Keratinocyte (primary cell): ENCODE data around the gene EPB41. TPM values are rescaled to one million over a fixed set of nuclear protein-coding genes. Genes with fewer than 3 reads are reported as not detected.

Experiments
- DNase-seq: peaks from one replicate; pipeline ENCODE4 v3.0.0-alpha.2; 2011; ENCODE audit warnings: low read depth, missing footprints, low spot score
- FAIRE-seq: peaks from 2 replicates; lab custom pipeline; 2011; peaks lifted over from hg19 to GRCh38; lab: Jason Lieb, UNC
- H2AFZ ChIP-seq: 2 replicates; pipeline ENCODE4 v1.6.0; 2012; ENCODE audit warnings: low read length, control low read depth, inconsistent platforms; ENCODE audit not compliant: control insufficient read depth
- H3K27ac ChIP-seq: 2 replicates; pipeline ENCODE4 v1.5.1; 2011; ENCODE audit warnings: low read length; ENCODE audit not compliant: control insufficient read depth, insufficient read depth
- H3K27me3 ChIP-seq: 3 replicates; pipeline ENCODE4 v1.6.0; 2011; ENCODE audit warnings: low read length; ENCODE audit not compliant: control insufficient read depth, insufficient read depth; ENCODE audit errors: extremely low read depth
- H3K36me3 ChIP-seq, 2 experiments: 2 replicates in 1 of 2; 3 replicates in 1 of 2; pipeline ENCODE4 v1.5.1; 2011; ENCODE audit warnings: low read length in 2 of 2, mild to moderate bottlenecking in 1 of 2; ENCODE audit not compliant: control insufficient read depth in 2 of 2, insufficient read depth in 2 of 2; ENCODE audit errors: extremely low read depth in 1 of 2
- H3K4me1 ChIP-seq: 3 replicates; pipeline ENCODE4 v1.5.1; 2011; ENCODE audit warnings: low read length; ENCODE audit not compliant: control insufficient read depth, insufficient read depth; ENCODE audit errors: extremely low read depth
- H3K4me2 ChIP-seq: 3 replicates; pipeline ENCODE4 v1.6.0; 2011; ENCODE audit warnings: low read depth, low read length; ENCODE audit not compliant: control insufficient read depth, insufficient read depth; ENCODE audit errors: extremely low read depth
- H3K4me3 ChIP-seq, 3 experiments: fragments of 200-600 bp in 1 of 3; sonication (generic) in 1 of 3; 2 replicates in 2 of 3; 3 replicates in 1 of 3; pipeline ENCODE4 v1.5.1; 2011 to 2016; ENCODE audit warnings: low read length in 3 of 3, mild to moderate bottlenecking in 3 of 3, control low read depth in 2 of 3, inconsistent platforms in 1 of 3, low read depth in 1 of 3, mixed read lengths in 1 of 3, mixed run types in 1 of 3, moderate library complexity in 1 of 3; ENCODE audit not compliant: control insufficient read depth in 2 of 3, insufficient read depth in 2 of 3; ENCODE audit errors: extremely low read depth in 1 of 3
- H3K79me2 ChIP-seq: 2 replicates; pipeline ENCODE4 v1.6.0; 2012; ENCODE audit warnings: low read length; ENCODE audit not compliant: control insufficient read depth, insufficient read depth
- H3K9ac ChIP-seq: 3 replicates; pipeline ENCODE4 v1.6.0; 2011; ENCODE audit warnings: low read length; ENCODE audit not compliant: control insufficient read depth, insufficient read depth; ENCODE audit errors: extremely low read depth
- H3K9me1 ChIP-seq: 3 replicates; pipeline ENCODE4 v1.6.0; 2011; ENCODE audit warnings: low read length; ENCODE audit not compliant: control insufficient read depth, insufficient read depth; ENCODE audit errors: extremely low read depth
- H3K9me3 ChIP-seq: 2 replicates; pipeline ENCODE4 v1.5.1; 2012; ENCODE audit warnings: low read depth, low read length; ENCODE audit not compliant: control insufficient read depth
- H4K20me1 ChIP-seq: 3 replicates; pipeline ENCODE4 v1.6.0; 2011; ENCODE audit warnings: low read length; ENCODE audit not compliant: control insufficient read depth, insufficient read depth; ENCODE audit errors: extremely low read depth
- EZH2 ChIP-seq: IDR thresholded peaks from one replicate; pipeline ENCODE4 v1.6.1; 2012; ENCODE audit warnings: inconsistent platforms, mild to moderate bottlenecking, low read length, moderate library complexity
- dilution Hi-C: fragments of 300-500 bp; cut with MboI; formaldehyde crosslinking; loops from one replicate; pipeline ENCODE4 v1.7.0; 2020; ENCODE audit warnings: low sequenced_read_pairs; ENCODE audit not compliant: extremely low pct_ligation_motif_present
- polyA plus RNA-seq, 5 experiments: library from polyadenylated mRNA; depleted of rRNA in 3 of 5; stranded (reverse) in 3 of 5; stranded (forward) in 1 of 5; unstranded in 1 of 5; fragments of >200 nt; gene quantifications; 1 replicate in 1 of 5; 2 replicates in 3 of 5; 3 replicates in 1 of 5; pipeline versions ENCODE4 v1.2.1 to v1.2.3, GENCODE V29; 2011 to 2012; ENCODE audit warnings: missing spikeins in 2 of 5, low read depth in 1 of 5, low replicate concordance in 1 of 5
- TF ChIP-seq, protein P1 (sequence below), 3 experiments: IDR thresholded peaks in 1 of 3; conservative IDR thresholded peaks in 1 of 3; optimal IDR thresholded peaks in 1 of 3; 2 replicates in 2 of 3; 3 replicates in 1 of 3; pipeline versions ENCODE3 to v1.5.1; 2011; ENCODE audit warnings: low read length in 3 of 3, mild to moderate bottlenecking in 3 of 3, moderate library complexity in 2 of 3, control low read depth in 1 of 3, inconsistent platforms in 1 of 3; ENCODE audit not compliant: insufficient read depth in 2 of 3; ENCODE audit errors: extremely low read depth in 1 of 3

EPB41 gene
- polyA plus RNA-seq, 1 donor (not counting 4 experiments of a cell fraction or from before 2014, with no cell fraction given) = 21.1 TPM

DNA sequence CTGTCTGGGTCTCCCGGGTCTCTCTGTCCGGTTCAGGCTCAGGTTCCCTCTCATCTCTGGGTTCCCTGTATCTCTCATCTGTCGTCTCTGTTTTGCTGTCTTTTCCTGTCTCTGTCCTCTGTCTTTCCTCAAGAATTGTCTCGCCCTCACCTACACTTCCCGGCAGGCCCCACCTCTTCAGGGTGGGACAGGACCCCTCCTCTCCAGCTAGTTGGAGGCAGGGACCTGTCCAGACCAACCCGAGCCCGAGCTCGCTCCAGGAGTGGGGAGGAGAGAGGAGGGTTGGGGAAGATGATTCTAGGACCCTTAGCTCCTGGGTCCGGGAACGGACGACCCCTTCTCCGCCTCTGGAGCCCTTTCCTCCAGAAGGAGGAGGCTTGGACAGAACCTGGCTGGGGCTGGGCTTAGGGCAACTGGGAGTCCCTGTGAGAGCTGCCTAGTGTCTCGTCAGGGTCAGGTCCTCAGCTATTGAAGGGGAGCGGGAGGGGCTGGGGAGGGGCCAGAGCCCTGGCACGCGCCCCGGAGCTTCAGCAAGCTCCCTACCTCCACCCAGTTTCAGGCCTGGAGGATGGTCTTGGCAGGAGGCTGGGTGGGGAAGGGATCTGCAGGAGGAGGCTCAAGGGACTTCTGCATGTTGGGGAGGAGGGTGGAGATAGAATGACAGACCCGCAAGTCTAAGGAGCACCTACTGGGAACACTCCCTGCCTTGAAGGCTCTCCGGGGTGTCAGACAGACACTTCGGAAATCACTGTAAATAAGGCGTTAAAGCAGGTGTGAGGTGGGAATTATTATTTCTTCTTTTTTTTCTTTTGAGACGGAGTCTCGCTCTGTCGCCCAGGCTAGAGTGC lies 26.3 kb upstream of the EPB41 start:
- no peaks in the 10 kb centered on the region for H3K9me3 ChIP-seq
- H3K9ac ChIP-seq = peak overlapping the region; percentile 96
- DNase-seq (no peak), FAIRE-seq (no peak)
- TF ChIP-seq, protein P1, sequence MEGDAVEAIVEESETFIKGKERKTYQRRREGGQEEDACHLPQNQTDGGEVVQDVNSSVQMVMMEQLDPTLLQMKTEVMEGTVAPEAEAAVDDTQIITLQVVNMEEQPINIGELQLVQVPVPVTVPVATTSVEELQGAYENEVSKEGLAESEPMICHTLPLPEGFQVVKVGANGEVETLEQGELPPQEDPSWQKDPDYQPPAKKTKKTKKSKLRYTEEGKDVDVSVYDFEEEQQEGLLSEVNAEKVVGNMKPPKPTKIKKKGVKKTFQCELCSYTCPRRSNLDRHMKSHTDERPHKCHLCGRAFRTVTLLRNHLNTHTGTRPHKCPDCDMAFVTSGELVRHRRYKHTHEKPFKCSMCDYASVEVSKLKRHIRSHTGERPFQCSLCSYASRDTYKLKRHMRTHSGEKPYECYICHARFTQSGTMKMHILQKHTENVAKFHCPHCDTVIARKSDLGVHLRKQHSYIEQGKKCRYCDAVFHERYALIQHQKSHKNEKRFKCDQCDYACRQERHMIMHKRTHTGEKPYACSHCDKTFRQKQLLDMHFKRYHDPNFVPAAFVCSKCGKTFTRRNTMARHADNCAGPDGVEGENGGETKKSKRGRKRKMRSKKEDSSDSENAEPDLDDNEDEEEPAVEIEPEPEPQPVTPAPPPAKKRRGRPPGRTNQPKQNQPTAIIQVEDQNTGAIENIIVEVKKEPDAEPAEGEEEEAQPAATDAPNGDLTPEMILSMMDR (optimal IDR thresholded peaks at IDR 0.05 in 1 of 3, IDR thresholded peaks at IDR 0.05 in 1 of 3, conservative IDR thresholded peaks at IDR 0.05 in 1 of 3; ENCODE audit: extremely low read depth in 1 of 3, insufficient read depth in 2 of 3, low read length in 3 of 3) = no peak
- no peak for TF ChIP-seq EZH2
- peaks cover 4% of the 10 kb centered on the region for H3K79me2 ChIP-seq
- H3K9me1 ChIP-seq = no peaks in the 10 kb centered on the region
- peaks cover 18% of the 10 kb centered on the region for H3K4me1 ChIP-seq
- H3K4me2 ChIP-seq = peak overlapping the region; percentile 92
- peak overlapping the region; percentile 73 for H3K27ac ChIP-seq
- peak overlapping the region; percentile 86 to 97 (median 95) for H3K4me3 ChIP-seq
- H2AFZ ChIP-seq = peak overlapping the region; percentile 83
- peaks cover 1 to 6% of the 10 kb centered on the region in 2 experiments for H3K36me3 ChIP-seq
- dilution Hi-C loops = no loop called here
- no peaks in the 10 kb centered on the region for H4K20me1 ChIP-seq
- H3K27me3 ChIP-seq = no peaks in the 10 kb centered on the region

DNA sequence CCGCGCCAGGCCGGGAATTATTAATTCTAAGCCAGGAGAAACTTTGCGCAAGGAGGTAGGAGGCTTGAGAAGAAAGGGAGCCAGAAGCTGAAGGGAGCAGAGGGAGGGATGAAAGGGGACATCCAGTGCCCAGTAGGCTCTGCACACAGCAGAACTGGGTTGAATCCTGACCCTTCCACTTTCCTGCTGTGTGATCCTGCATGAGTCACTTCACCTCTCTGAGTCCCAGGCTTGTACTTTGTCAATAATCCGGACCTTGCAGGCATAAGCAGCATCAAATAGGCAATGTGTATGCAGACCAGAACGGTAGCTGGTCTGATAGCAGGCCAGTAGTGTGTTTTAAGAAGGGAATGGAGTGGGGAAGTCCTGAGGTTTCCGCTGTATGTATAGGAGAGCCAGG lies 25.5 kb upstream of the EPB41 start:
- DNase-seq (no peak), FAIRE-seq (no peak)
- Histone ChIP-seq H4K20me1 (no peaks in the 10 kb centered on the region), H3K4me1 (peaks cover 18% of the 10 kb centered on the region), H3K4me2 (no peak overlapping the region), H2AFZ (no peak overlapping the region), H3K9ac (no peak overlapping the region), H3K27me3 (no peaks in the 10 kb centered on the region), H3K4me3 (no peak overlapping the region), H3K36me3 (peaks cover 6% of the 10 kb centered on the region in 2 experiments), H3K27ac (no peak overlapping the region), H3K9me1 (no peaks in the 10 kb centered on the region), H3K79me2 (peaks cover 4% of the 10 kb centered on the region), H3K9me3 (no peaks in the 10 kb centered on the region)
- TF ChIP-seq EZH2 = no peak
- TF ChIP-seq, protein P1 (optimal IDR thresholded peaks at IDR 0.05 in 1 of 3, IDR thresholded peaks at IDR 0.05 in 1 of 3, conservative IDR thresholded peaks at IDR 0.05 in 1 of 3; ENCODE audit: extremely low read depth in 1 of 3, insufficient read depth in 2 of 3, low read length in 3 of 3) = no peak
- dilution Hi-C loops = no loop called here
